ENCODE measurements around the gene UNG. TPM values are rescaled to one million over a fixed set of nuclear protein-coding genes. Genes with fewer than 3 reads are reported as not detected.

Gene UNG
- total and polyA plus RNA-seq, 12 donors: 14.2 to 37.3 (median 27.3) TPM

GRCh38 chr12:109100741-109101140 lies 3.3 kb downstream of the UNG start:
- ATAC-seq (no peak), DNase-seq (no peak)
- H3K4me1 ChIP-seq: peaks cover 12 to 30% (median 21%) of the 10 kb centered on the region in 9 donors
- H3K9me3 ChIP-seq: no peaks in the 10 kb centered on the region
- H3K27me3 ChIP-seq: no peaks in the 10 kb centered on the region
- intact Hi-C loops (cut with DNase I): no loop called here
- peaks cover 0 to 62% (median 42%) of the 10 kb centered on the region in 9 donors for H3K36me3 ChIP-seq
- H3K27ac ChIP-seq: no peak overlapping the region
- no peak overlapping the region for H3K4me3 ChIP-seq
- WGBS, 2 donors: 87 to 96% methylated on average over 4 of the region's 4 CpGs
- TF ChIP-seq CTCF (IDR thresholded peaks at IDR 0.05): no peak

DNA sequence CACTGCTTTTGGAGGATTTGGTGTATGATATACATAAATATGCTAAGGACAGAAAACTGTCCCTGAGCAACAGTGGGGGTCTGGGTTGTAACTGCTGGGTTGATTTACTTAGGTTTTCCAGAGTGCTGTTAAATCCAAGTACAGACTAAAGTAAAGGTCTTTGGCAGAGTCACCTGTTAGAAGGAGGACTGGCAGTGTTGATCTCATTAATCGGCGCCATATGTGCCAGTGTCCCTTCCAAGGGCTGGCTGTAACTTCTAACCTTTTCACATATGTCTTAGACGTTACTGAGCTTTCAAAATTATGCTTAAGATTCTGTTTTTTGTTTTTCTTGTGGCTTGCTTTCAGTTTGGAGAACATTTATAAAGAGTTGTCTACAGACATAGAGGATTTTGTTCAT lies 5.1 kb downstream of the UNG start:
- H3K9me3 ChIP-seq: no peaks in the 10 kb centered on the region
- DNase-seq (no peak), ATAC-seq (no peak)
- no peak overlapping the region for H3K27ac ChIP-seq
- H3K27me3 ChIP-seq: no peaks in the 10 kb centered on the region
- H3K4me3 ChIP-seq: no peak overlapping the region
- peaks cover 0 to 77% (median 56%) of the 10 kb centered on the region in 9 donors for H3K36me3 ChIP-seq
- TF ChIP-seq CTCF (IDR thresholded peaks at IDR 0.05): no peak
- H3K4me1 ChIP-seq: peaks cover 8 to 25% (median 17%) of the 10 kb centered on the region in 9 donors
- 89 to 94% methylated on average over 3 of the region's 3 CpGs for WGBS, 2 donors
- intact Hi-C loops (cut with DNase I): no loop called here

DNA sequence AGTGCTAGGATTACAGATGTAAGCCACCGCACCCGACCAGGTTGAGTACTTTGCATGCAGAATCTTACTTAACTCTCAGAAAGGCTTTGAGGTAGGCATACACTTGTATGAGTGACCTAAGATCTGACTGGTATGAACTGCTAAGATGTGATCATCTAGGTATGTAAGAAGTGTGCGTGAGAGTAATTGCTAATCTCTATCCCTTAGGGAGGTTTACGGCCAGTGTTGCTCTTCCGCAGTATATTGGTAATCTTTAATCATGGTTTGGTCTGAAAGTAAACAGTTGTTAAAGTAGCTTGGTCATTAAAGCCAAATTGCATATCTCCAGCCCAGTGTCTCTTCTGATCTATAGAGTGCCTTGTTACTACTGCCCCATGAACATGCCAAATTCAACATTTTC lies 7.8 kb downstream of the UNG start:
- Histone ChIP-seq H3K27ac (no peak overlapping the region), H3K4me3 (no peak overlapping the region), H3K36me3 (peaks cover 0 to 96% (median 61%) of the 10 kb centered on the region in 9 donors), H3K4me1 (peaks cover 0 to 6% (median 2%) of the 10 kb centered on the region in 9 donors), H3K27me3 (no peaks in the 10 kb centered on the region), H3K9me3 (no peaks in the 10 kb centered on the region)
- TF ChIP-seq CTCF (IDR thresholded peaks at IDR 0.05): no peak
- no peak for DNase-seq
- ATAC-seq: no peak
- WGBS, 2 donors: 95 to 98% methylated on average over 5 of the region's 5 CpGs
- intact Hi-C loops (cut with DNase I): loop anchor here in 1 of 10 donors (5.0 kb wide), 1 partner anchor 62 kb away; no protein-coding TSS in a partner anchor

GRCh38 chr12:109109746-109110350 lies 12.5 kb downstream of the UNG start:
- TF ChIP-seq CTCF (IDR thresholded peaks at IDR 0.05): no peak
- Histone ChIP-seq H3K4me1 (peaks cover 2 to 48% (median 35%) of the 10 kb centered on the region in 9 donors), H3K27me3 (no peaks in the 10 kb centered on the region), H3K27ac (peak overlapping the region; percentile 86 to 99 (median 96)), H3K9me3 (no peaks in the 10 kb centered on the region), H3K4me3 (no peak overlapping the region), H3K36me3 (peaks cover 0 to 51% (median 27%) of the 10 kb centered on the region in 9 donors)
- no peak for DNase-seq
- 87 to 90% methylated on average over 6 of the region's 6 CpGs for WGBS, 2 donors
- intact Hi-C loops (cut with DNase I): loop anchor here in 6 of 10 donors (2.0 to 10.0 kb wide), 6 partner anchors 42 to 275 kb away; no protein-coding TSS in a partner anchor
- no peak for ATAC-seq
